ENCODE data around the gene APOL1.

DNA sequence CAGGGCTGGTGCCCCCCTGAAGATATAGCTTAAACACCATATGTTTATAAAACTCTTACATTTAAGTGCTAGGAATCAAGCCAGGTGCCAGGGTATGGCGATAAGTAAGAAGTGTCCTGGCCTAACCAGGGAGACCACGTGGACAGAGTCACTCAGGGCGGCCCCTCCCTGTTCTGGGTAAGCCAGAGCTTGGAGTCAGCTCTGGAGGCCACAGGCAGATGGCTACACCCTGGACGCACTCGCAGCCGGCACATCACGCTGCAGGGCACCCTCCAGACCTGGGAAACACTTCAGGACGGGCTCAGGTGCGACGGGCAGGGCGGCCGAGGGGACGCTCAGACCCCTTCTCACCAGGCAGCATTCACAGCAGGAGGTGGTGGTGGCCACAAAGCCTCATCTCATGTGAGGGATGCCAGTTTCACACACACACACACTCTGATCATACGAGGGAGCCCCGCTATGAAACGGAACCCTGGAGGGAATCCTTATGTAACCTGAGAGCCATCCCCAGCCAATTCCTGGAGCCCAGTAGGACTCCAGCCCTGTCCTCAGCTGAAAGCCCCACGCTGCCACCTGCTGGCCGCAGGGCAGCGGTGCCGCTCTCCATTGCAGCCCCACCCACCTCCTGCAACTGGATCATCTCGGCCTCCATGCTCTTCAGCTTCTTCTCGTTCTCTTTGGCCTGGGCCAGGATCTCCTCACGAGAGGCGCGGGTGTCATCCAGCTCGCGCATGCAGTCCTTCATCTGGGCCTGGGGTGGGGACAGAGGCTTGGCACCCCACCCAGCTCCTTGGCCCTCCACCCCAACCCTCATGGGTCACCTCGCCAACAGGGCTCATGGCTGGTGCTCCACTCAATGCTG is 33.4 kb downstream of the APOL1 start:
- TF ChIP-seq CTCF (IDR thresholded peaks at IDR 0.05), result peak; percentile 85 to 95 (median 91)
- peak; percentile 6 for TF ChIP-seq POLR2A (IDR thresholded peaks at IDR 0.05)
- TF ChIP-seq EP300 (IDR thresholded peaks at IDR 0.05), result no peak
